K562 (cell line): ENCODE results near the gene SCAMP5. TPM values are rescaled to one million over a fixed set of nuclear protein-coding genes. Genes with fewer than 3 reads are reported as not detected.

ENCODE experiments used
- ATAC-seq: fragments of 200-7000 bp; cut with Tn5 transposase; 3 replicates; pipeline ENCODE4 v1.9.1; 2020; ENCODE audit warnings: moderate library complexity
- BruUV-seq: library from RNA; stranded (reverse); fragments of 400-500 nt; replicated peaks from 2 replicates; lab custom pipeline; 2021; lab: Mats Ljungman, UMichigan
- CTCF ChIA-PET: fragments of 300-600 bp; formaldehyde crosslinking; extraction: SDS; loops from one replicate; lab custom pipeline; 2021; ENCODE audit warnings: low intra/inter-chr PET ratio; lab: Yijun Ruan, JAX
- POLR2A ChIA-PET: fragments of 300-600, 350-650 bp; sonication (Branson Sonifier 250); formaldehyde crosslinking; extraction: SDS; loops from one replicate; lab custom pipeline; 2021; ENCODE audit warnings: antibody characterized with exemption, inconsistent platforms; lab: Yijun Ruan, JAX
- DNase-seq, 4 experiments: peaks; one replicate each; pipeline versions ENCODE4 v3.0.0 to v3.0.0-alpha.2; 2011 to 2018; ENCODE audit warnings: low spot score in 3 of 4, mixed read lengths in 3 of 4; ENCODE audit errors: extremely low read depth in 1 of 4
- FAIRE-seq: peaks from 2 replicates; lab custom pipeline; 2011; peaks lifted over from hg19 to GRCh38; lab: Jason Lieb, UNC
- H2AFZ ChIP-seq: 2 replicates; pipeline ENCODE4 v1.6.0; 2011; ENCODE audit warnings: low read depth, low read length, control low read depth, inconsistent platforms
- H3K27ac ChIP-seq: fragments of 200-600 bp; 3 replicates; pipeline ENCODE4 v1.8.0; 2011; ENCODE audit warnings: low read depth, mild to moderate bottlenecking, control low read depth, inconsistent platforms, low read length, moderate library complexity, mixed read lengths; ENCODE audit errors: extremely low read depth
- H3K27me3 ChIP-seq, 2 experiments: fragments of 300-600 bp in 1 of 2; 2 replicates in 1 of 2; 3 replicates in 1 of 2; pipeline versions ENCODE4 v1.6.0 to v1.8.0; 2011; ENCODE audit warnings: inconsistent platforms in 2 of 2, low read length in 2 of 2, mild to moderate bottlenecking in 1 of 2, mixed read lengths in 1 of 2, moderate library complexity in 1 of 2; ENCODE audit not compliant: control insufficient read depth in 2 of 2, insufficient read depth in 2 of 2
- H3K36me3 ChIP-seq: fragments of 300-600 bp; 3 replicates; pipeline ENCODE4 v1.8.0; 2011; ENCODE audit warnings: mild to moderate bottlenecking, low read length, inconsistent platforms; ENCODE audit not compliant: control insufficient read depth, insufficient read depth
- H3K4me1 ChIP-seq, 2 experiments: fragments of 200-600 bp in 1 of 2; replicated peaks in 1 of 2; 2 replicates in 1 of 2; 3 replicates in 1 of 2; pipeline versions ENCODE4 v1.5.1 to v1.8.0; 2011; ENCODE audit warnings: inconsistent platforms in 2 of 2, low read length in 2 of 2, mild to moderate bottlenecking in 1 of 2, mixed read lengths in 1 of 2, moderate library complexity in 1 of 2; ENCODE audit not compliant: control insufficient read depth in 2 of 2, insufficient read depth in 2 of 2
- H3K4me2 ChIP-seq: 2 replicates; pipeline ENCODE4 v1.6.1; 2011; ENCODE audit warnings: low read length, control low read depth, inconsistent platforms, mixed read lengths; ENCODE audit not compliant: insufficient read depth
- H3K4me3 ChIP-seq: fragments of 200-600 bp; sonication (generic), shearing (Covaris generic); 2 replicates; pipeline ENCODE4 v1.5.1; 2016; ENCODE audit warnings: control low read depth, inconsistent platforms
- H3K79me2 ChIP-seq: fragments of 200-600 bp; 3 replicates; pipeline ENCODE4 v1.8.0; 2011; ENCODE audit warnings: low read length, inconsistent platforms; ENCODE audit not compliant: control insufficient read depth, insufficient read depth
- H3K9ac ChIP-seq, 2 experiments: 2 replicates each; pipeline versions ENCODE4 v1.6.0 to v1.6.1; 2011; ENCODE audit warnings: low read depth in 2 of 2, low read length in 2 of 2, control low read depth in 1 of 2, inconsistent platforms in 1 of 2, mild to moderate bottlenecking in 1 of 2, mixed read lengths in 1 of 2; ENCODE audit not compliant: insufficient read depth in 1 of 2
- H3K9me1 ChIP-seq: one replicate; pipeline ENCODE4 v1.6.0; 2011; ENCODE audit warnings: inconsistent platforms, mild to moderate bottlenecking, low read length, moderate library complexity; ENCODE audit not compliant: control insufficient read depth, insufficient read depth
- H3K9me3 ChIP-seq: replicated peaks from 2 replicates; pipeline ENCODE4 v1.5.1; 2011; ENCODE audit warnings: low read depth, low read length, inconsistent platforms; ENCODE audit not compliant: control insufficient read depth, insufficient read depth
- H4K20me1 ChIP-seq: replicated peaks from 2 replicates; pipeline ENCODE4 v1.6.1; 2011; ENCODE audit warnings: low read length, inconsistent platforms, mixed read lengths; ENCODE audit not compliant: control insufficient read depth, insufficient read depth
- ATF7 ChIP-seq: fragments of 450-650 bp; IDR thresholded peaks from 2 replicates; pipeline ENCODE4 v1.7.1; 2014; ENCODE audit warnings: mild to moderate bottlenecking, moderate library complexity
- DMBX1 ChIP-seq: fragments of 250-450 bp; sonication (Bioruptor Pico); IDR thresholded peaks from 2 replicates; pipeline ENCODE4 v1.8.0; 2022; ENCODE audit warnings: inconsistent platforms, mild to moderate bottlenecking, moderate library complexity, borderline replicate concordance
- E2F3 ChIP-seq: fragments of 250-450 bp; sonication (Bioruptor Pico); IDR thresholded peaks from 2 replicates; pipeline ENCODE4 v1.4.0; 2020; ENCODE audit warnings: mild to moderate bottlenecking
- GTF2F1 ChIP-seq: IDR thresholded peaks from 2 replicates; pipeline ENCODE4 v1.6.1; 2011; ENCODE audit warnings: low read depth, low read length, improper control_type of control experiment
- HDGF ChIP-seq: fragments of 450-650 bp; IDR thresholded peaks from 2 replicates; pipeline ENCODE4 v1.6.1; 2016
- HNRNPK ChIP-seq: fragments of 200-400 bp; formaldehyde crosslinking; IDR thresholded peaks from one replicate; pipeline ENCODE4 v1.6.1; 2018; ENCODE audit warnings: mild to moderate bottlenecking, low read depth, low read length; ENCODE audit not compliant: poor library complexity, severe bottlenecking
- KDM2B ChIP-seq: fragments of 250-450 bp; sonication (Bioruptor Pico); IDR thresholded peaks from 2 replicates; pipeline ENCODE4 v1.8.0; 2021; ENCODE audit warnings: mild to moderate bottlenecking, moderate library complexity
- MIER1 ChIP-seq: fragments of 450-650 bp; IDR thresholded peaks from 2 replicates; pipeline ENCODE4 v1.6.1; 2016; ENCODE audit warnings: antibody characterized with exemption, mild to moderate bottlenecking, low read depth
- MTA3 ChIP-seq: fragments of 450-650 bp; formaldehyde crosslinking; IDR thresholded peaks from 2 replicates; pipeline ENCODE4 v1.6.1; 2017; ENCODE audit warnings: mild to moderate bottlenecking, borderline replicate concordance
- NCOR1 ChIP-seq: fragments of 450-650 bp; IDR thresholded peaks from 2 replicates; pipeline ENCODE4 v1.6.1; 2016; ENCODE audit warnings: mild to moderate bottlenecking, moderate library complexity
- OTX1 ChIP-seq: fragments of 450-650 bp; formaldehyde crosslinking; IDR thresholded peaks from 2 replicates; pipeline ENCODE4 v1.4.0; 2022; ENCODE audit warnings: mild to moderate bottlenecking
- RBFOX2 ChIP-seq: fragments of 200-400 bp; formaldehyde crosslinking; IDR thresholded peaks from 2 replicates; pipeline ENCODE4 v1.6.1; 2017; ENCODE audit warnings: low read depth, mild to moderate bottlenecking, low read length, moderate library complexity
- ZBED1 ChIP-seq: IDR thresholded peaks from 2 replicates; pipeline ENCODE4 v1.6.1; 2014
- ZFP36 ChIP-seq: fragments of 150-350 bp; IDR thresholded peaks from 2 replicates; pipeline ENCODE4 v1.6.1; 2018; ENCODE audit warnings: low read length, low read depth; ENCODE audit not compliant: partially characterized antibody
- ZNF282 ChIP-seq: sonication (generic); formaldehyde crosslinking; IDR thresholded peaks from 2 replicates; pipeline ENCODE4 v1.8.1; 2023; ENCODE audit warnings: missing genetic modification reagents
- WGBS: fragments of 100-300 bp; shearing (Covaris generic); methylation state at CpG from one replicate; pipeline ENCODE4 v1.1.6; 2016; ENCODE audit warnings: low coverage, mixed read lengths; ENCODE audit not compliant: insufficient coverage; ENCODE audit errors: missing lambda C conversion rate; 5-methylcytosine and 5-hydroxymethylcytosine counted together
- in situ Hi-C: fragments of 300-500 bp; cut with MboI; formaldehyde crosslinking; loops from 4 replicates; pipeline ENCODE4 v1.15.0; 2018; ENCODE audit warnings: inconsistent platforms, mixed read lengths
- intact Hi-C: fragments of 100-400 bp; cut with micrococcal nuclease; formaldehyde crosslinking; loops from 2 replicates; pipeline ENCODE4 v1.14.2; 2022
- polyA plus RNA-seq, 8 experiments: library from polyadenylated mRNA; depleted of rRNA in 4 of 8; stranded (reverse) in 5 of 8; unstranded in 3 of 8; fragments of >200 nt; fragmentation: Nextera tagmentation in 2 of 8; fragmentation: Illumina TruSeq in 1 of 8; extraction: Ambion mirVana in 2 of 8; extraction: Trizol in 1 of 8; gene quantifications; 2 replicates each; pipeline versions ENCODE4 v1.2.1 to v1.2.3, GENCODE V29; 2011 to 2014; ENCODE audit warnings: inconsistent platforms in 1 of 8, missing spikeins in 1 of 8
- total RNA-seq, 7 experiments: library from RNA; depleted of rRNA in 6 of 7; stranded (reverse); fragments of >200 nt in 6 of 7; fragmentation: Illumina TruSeq in 2 of 7; extraction: Trizol in 2 of 7; gene quantifications; 2 replicates each; pipeline versions ENCODE4 v1.2.1 to v1.2.3, GENCODE V29; 2011 to 2021; ENCODE audit warnings: low replicate concordance in 1 of 7
- TF ChIP-seq, protein P1 (sequence below): fragments of 450-650 bp; formaldehyde crosslinking; IDR thresholded peaks from 2 replicates; pipeline ENCODE4 v1.4.0; 2022; ENCODE audit warnings: mild to moderate bottlenecking, moderate library complexity
- TF ChIP-seq, protein P2 (sequence below): IDR thresholded peaks from 3 replicates; pipeline ENCODE4 v1.6.1; 2011; ENCODE audit warnings: borderline replicate concordance, mild to moderate bottlenecking, moderate library complexity; ENCODE audit not compliant: insufficient read length; ENCODE audit errors: extremely low read depth

Gene SCAMP5
- total and polyA plus RNA-seq, 9 of the 15 experiments (the other 6 are each of a cell fraction or from before 2014, with no cell fraction given) = 0.09 to 0.29 (median 0.19) TPM; not detected in 5

DNA sequence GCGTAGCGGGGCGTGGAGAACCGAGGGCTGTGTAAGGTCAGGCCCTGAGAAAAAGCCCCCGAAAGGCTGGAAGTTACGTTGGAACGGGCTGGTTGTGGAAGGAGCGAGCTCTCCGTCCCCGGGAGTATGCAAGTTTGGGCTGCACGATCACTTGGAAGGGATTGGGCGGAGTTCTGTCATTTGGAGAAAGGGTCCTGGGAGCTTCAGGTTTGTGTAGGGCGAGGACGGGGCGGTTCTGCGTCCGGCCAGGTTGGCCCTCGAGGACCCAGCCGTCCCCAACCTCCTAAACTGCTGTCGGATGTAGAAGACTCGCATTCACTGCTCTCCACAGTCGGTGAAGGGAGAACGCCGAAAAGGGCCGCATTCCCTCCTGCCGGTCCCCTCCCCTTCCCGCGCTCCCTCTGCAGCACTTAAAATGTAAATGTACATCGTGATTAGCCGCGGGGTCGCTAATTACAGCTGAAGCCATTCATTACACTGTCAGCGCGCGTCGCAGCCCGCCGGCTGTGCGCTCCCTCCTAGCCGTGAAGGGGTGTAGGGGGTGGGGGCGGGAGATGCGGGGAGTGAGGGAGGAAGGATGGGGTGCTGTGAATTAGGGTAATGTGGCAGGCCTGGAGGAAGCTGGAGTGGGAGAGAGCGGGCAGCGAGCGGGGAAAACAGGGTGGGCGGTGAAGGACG, 36.3 kb upstream of the SCAMP5 start (continued):
- TF ChIP-seq OTX1 = no peak
- no peak for TF ChIP-seq E2F3 (CRISPR knock-in tag)
- TF ChIP-seq ZBED1 = no peak
- TF ChIP-seq, protein P1, sequence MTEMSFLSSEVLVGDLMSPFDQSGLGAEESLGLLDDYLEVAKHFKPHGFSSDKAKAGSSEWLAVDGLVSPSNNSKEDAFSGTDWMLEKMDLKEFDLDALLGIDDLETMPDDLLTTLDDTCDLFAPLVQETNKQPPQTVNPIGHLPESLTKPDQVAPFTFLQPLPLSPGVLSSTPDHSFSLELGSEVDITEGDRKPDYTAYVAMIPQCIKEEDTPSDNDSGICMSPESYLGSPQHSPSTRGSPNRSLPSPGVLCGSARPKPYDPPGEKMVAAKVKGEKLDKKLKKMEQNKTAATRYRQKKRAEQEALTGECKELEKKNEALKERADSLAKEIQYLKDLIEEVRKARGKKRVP (CRISPR knock-in tag) = no peak

DNA sequence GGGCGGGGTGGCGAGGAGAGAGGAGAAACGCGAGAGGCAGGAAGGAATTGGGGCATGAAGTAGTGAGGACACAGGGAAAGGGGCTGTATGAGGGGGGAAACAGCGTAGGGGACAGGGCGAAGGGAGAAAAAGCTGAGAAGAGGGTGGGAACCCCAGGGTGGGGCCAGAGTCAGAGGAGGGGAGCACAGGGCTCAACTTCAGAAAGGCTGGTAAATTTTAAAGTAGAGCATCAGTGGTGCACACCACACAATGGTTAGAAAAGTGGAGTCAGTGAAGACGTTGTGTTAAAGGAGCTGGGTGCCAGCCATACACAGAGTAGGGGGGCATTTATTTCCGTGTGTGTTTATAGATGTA, 35.8 kb upstream of the SCAMP5 start:
- in situ Hi-C loops (no loop called here), intact Hi-C loops (loop anchor here (10.0 kb wide), 2 partner anchors 245 to 585 kb away; partner anchors contain the start of gene C15orf39)
- peaks cover 20% of the 10 kb centered on the region for H4K20me1 ChIP-seq
- no peak for FAIRE-seq
- ChIA-PET CTCF (no interaction called here), POLR2A (interaction anchor here (0.8 to 1.4 kb wide), 2 partner anchors 19 to 186 kb away, joined by 3 to 5 read pairs; no protein-coding TSS in a partner anchor)
- WGBS = 4% methylated on average over 2 of the region's 8 CpGs
- peaks cover 25 to 45% of the 10 kb centered on the region in 2 experiments for H3K4me1 ChIP-seq
- no peaks in the 10 kb centered on the region for H3K9me3 ChIP-seq
- H3K9me1 ChIP-seq = no peaks in the 10 kb centered on the region
- peaks cover 34 to 53% of the 10 kb centered on the region in 2 experiments for H3K27me3 ChIP-seq
- TF ChIP-seq HNRNPK = no peak
- no peak for TF ChIP-seq NCOR1
- no peak for TF ChIP-seq KDM2B (CRISPR knock-in tag)
- TF ChIP-seq MIER1 = no peak
- TF ChIP-seq GTF2F1 = no peak
- TF ChIP-seq HDGF = no peak
- no peak for TF ChIP-seq ZNF282 (CRISPR knock-in tag)
- TF ChIP-seq ATF7 = no peak
- TF ChIP-seq, protein P2, sequence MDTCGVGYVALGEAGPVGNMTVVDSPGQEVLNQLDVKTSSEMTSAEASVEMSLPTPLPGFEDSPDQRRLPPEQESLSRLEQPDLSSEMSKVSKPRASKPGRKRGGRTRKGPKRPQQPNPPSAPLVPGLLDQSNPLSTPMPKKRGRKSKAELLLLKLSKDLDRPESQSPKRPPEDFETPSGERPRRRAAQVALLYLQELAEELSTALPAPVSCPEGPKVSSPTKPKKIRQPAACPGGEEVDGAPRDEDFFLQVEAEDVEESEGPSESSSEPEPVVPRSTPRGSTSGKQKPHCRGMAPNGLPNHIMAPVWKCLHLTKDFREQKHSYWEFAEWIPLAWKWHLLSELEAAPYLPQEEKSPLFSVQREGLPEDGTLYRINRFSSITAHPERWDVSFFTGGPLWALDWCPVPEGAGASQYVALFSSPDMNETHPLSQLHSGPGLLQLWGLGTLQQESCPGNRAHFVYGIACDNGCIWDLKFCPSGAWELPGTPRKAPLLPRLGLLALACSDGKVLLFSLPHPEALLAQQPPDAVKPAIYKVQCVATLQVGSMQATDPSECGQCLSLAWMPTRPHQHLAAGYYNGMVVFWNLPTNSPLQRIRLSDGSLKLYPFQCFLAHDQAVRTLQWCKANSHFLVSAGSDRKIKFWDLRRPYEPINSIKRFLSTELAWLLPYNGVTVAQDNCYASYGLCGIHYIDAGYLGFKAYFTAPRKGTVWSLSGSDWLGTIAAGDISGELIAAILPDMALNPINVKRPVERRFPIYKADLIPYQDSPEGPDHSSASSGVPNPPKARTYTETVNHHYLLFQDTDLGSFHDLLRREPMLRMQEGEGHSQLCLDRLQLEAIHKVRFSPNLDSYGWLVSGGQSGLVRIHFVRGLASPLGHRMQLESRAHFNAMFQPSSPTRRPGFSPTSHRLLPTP = no peak
- TF ChIP-seq ZFP36 = no peak
- no peak for TF ChIP-seq DMBX1 (CRISPR knock-in tag)
- no peak for TF ChIP-seq RBFOX2
- no peak for TF ChIP-seq MTA3
- H2AFZ ChIP-seq = no peak overlapping the region
- no peak overlapping the region for H3K4me2 ChIP-seq
- peaks cover 7% of the 10 kb centered on the region; the same call in 1 of the 3 replicates for H3K79me2 ChIP-seq
- BruUV-seq = no TSS peak
- H3K4me3 ChIP-seq = no peak overlapping the region
- no peaks in the 10 kb centered on the region for H3K36me3 ChIP-seq
- peak in 1 of 4 experiments; percentile 7 for DNase-seq
- H3K27ac ChIP-seq = no peak overlapping the region
- H3K9ac ChIP-seq = no peak overlapping the region
- no peak for ATAC-seq
